Osteoblast (primary cell): ENCODE data around the gene EXOC1. TPM values are rescaled to one million over a fixed set of nuclear protein-coding genes. Genes with fewer than 3 reads are reported as not detected.

Source experiments
- DNase-seq: peaks from one replicate; pipeline ENCODE4 v3.0.0; 2011; ENCODE audit warnings: low spot score, mixed read lengths; ENCODE audit not compliant: insufficient read length; ENCODE audit errors: missing footprints
- H2AFZ ChIP-seq: 2 replicates; pipeline ENCODE4 v1.6.0; 2011; ENCODE audit warnings: mild to moderate bottlenecking, low read length
- H3K27ac ChIP-seq: 2 replicates; pipeline ENCODE4 v1.5.1; 2011; ENCODE audit warnings: mild to moderate bottlenecking, low read depth, low read length, moderate library complexity
- H3K27me3 ChIP-seq: 2 replicates; pipeline ENCODE4 v1.6.0; 2012; ENCODE audit warnings: mild to moderate bottlenecking, control low read depth, inconsistent platforms, low read length, moderate library complexity; ENCODE audit not compliant: insufficient read depth
- H3K36me3 ChIP-seq: 2 replicates; pipeline ENCODE4 v1.5.1; 2011; ENCODE audit warnings: mild to moderate bottlenecking, low read length, control low read depth, moderate library complexity; ENCODE audit not compliant: insufficient read depth
- H3K4me1 ChIP-seq: 2 replicates; pipeline ENCODE4 v1.5.1; 2011; ENCODE audit warnings: mild to moderate bottlenecking, low read length, control low read depth, moderate library complexity; ENCODE audit not compliant: insufficient read depth
- H3K4me2 ChIP-seq: 2 replicates; pipeline ENCODE4 v1.6.0; 2011; ENCODE audit warnings: mild to moderate bottlenecking, low read length; ENCODE audit not compliant: insufficient read depth
- H3K4me3 ChIP-seq: fragments of 200-600 bp; sonication (generic); 3 replicates; pipeline ENCODE4 v1.5.1; 2012; ENCODE audit warnings: mild to moderate bottlenecking, low read length, inconsistent platforms; ENCODE audit not compliant: insufficient read depth
- H3K79me2 ChIP-seq: 2 replicates; pipeline ENCODE4 v1.6.0; 2012; ENCODE audit warnings: mild to moderate bottlenecking, low read length, control low read depth, inconsistent platforms; ENCODE audit not compliant: insufficient read depth
- H3K9me3 ChIP-seq: 2 replicates; pipeline ENCODE4 v1.5.1; 2011; ENCODE audit warnings: low read depth, low read length, control low read depth
- H4K20me1 ChIP-seq: 2 replicates; pipeline ENCODE4 v1.6.0; 2012; ENCODE audit warnings: mild to moderate bottlenecking, low read length, control low read depth; ENCODE audit not compliant: insufficient read depth
- CTCF ChIP-seq: IDR thresholded peaks from 2 replicates; pipeline ENCODE4 v1.5.1; 2011; ENCODE audit warnings: mild to moderate bottlenecking, low read depth, low read length, moderate library complexity; ENCODE audit errors: extremely low read depth
- total RNA-seq: library from RNA; depleted of rRNA; stranded (reverse); fragments of >200 nt; gene quantifications from 2 replicates; pipeline ENCODE4 v1.2.3, GENCODE V29; 2012

Gene EXOC1
- total RNA-seq, 1 donor = 48.9 TPM

- no peak for TF ChIP-seq CTCF
- H3K9me3 ChIP-seq = no peaks in the 10 kb centered on the region
- H3K27ac ChIP-seq = no peak overlapping the region
- H2AFZ ChIP-seq = no peak overlapping the region
- DNase-seq = no peak
- no peak overlapping the region for H3K4me2 ChIP-seq
- no peaks in the 10 kb centered on the region for H3K27me3 ChIP-seq
- no peaks in the 10 kb centered on the region for H3K79me2 ChIP-seq
- no peaks in the 10 kb centered on the region for H4K20me1 ChIP-seq
- H3K4me3 ChIP-seq = no peak overlapping the region
- H3K4me1 ChIP-seq = peaks cover 25% of the 10 kb centered on the region
- peaks cover 51% of the 10 kb centered on the region for H3K36me3 ChIP-seq
These were observed 15.2 kb downstream of the EXOC1 start for GRCh38 chr4:55868581-55869090.

- no peaks in the 10 kb centered on the region for H4K20me1 ChIP-seq
- no peak overlapping the region for H2AFZ ChIP-seq
- no peak for DNase-seq
- TF ChIP-seq CTCF = no peak
- no peaks in the 10 kb centered on the region for H3K27me3 ChIP-seq
- H3K36me3 ChIP-seq = peaks cover 55% of the 10 kb centered on the region
- H3K4me1 ChIP-seq = peaks cover 9% of the 10 kb centered on the region
- no peaks in the 10 kb centered on the region for H3K9me3 ChIP-seq
- H3K4me2 ChIP-seq = no peak overlapping the region
- no peak overlapping the region for H3K4me3 ChIP-seq
- no peaks in the 10 kb centered on the region for H3K79me2 ChIP-seq
- no peak overlapping the region for H3K27ac ChIP-seq
These were observed 17.9 kb downstream of the EXOC1 start for GRCh38 chr4:55871299-55871800.

GRCh38 chr4:55874831-55875230 lies 21.4 kb downstream of the EXOC1 start:
- Histone ChIP-seq H3K4me3 (no peak overlapping the region), H2AFZ (no peak overlapping the region), H3K36me3 (peaks cover 50% of the 10 kb centered on the region), H3K4me2 (no peak overlapping the region), H3K4me1 (no peaks in the 10 kb centered on the region), H3K27me3 (no peaks in the 10 kb centered on the region), H4K20me1 (no peaks in the 10 kb centered on the region), H3K27ac (no peak overlapping the region), H3K9me3 (no peaks in the 10 kb centered on the region), H3K79me2 (no peaks in the 10 kb centered on the region)
- no peak for DNase-seq
- no peak for TF ChIP-seq CTCF

- no peak for DNase-seq
- Histone ChIP-seq H3K4me2 (no peak overlapping the region), H2AFZ (no peak overlapping the region), H3K4me3 (no peak overlapping the region), H4K20me1 (no peaks in the 10 kb centered on the region), H3K79me2 (no peaks in the 10 kb centered on the region), H3K9me3 (no peaks in the 10 kb centered on the region), H3K4me1 (no peaks in the 10 kb centered on the region), H3K27me3 (no peaks in the 10 kb centered on the region), H3K27ac (no peak overlapping the region), H3K36me3 (peaks cover 40% of the 10 kb centered on the region)
- TF ChIP-seq CTCF = no peak
These were observed 22.9 kb downstream of the EXOC1 start for GRCh38 chr4:55876387-55876786.
